Fibroblast of pulmonary artery (primary cell): Measurements from ENCODE around the gene CCDC93.
"Not testable (repeated sequence)": the region's sequence is repeated elsewhere in the genome, so short reads cannot be mapped to it uniquely, and the experiment has no call there.

ENCODE experiments used
- DNase-seq: peaks from one replicate; pipeline ENCODE4 v3.0.0-alpha.2; 2010; ENCODE audit warnings: low read depth
- H3K4me3 ChIP-seq: replicated peaks from 2 replicates; pipeline ENCODE4 v1.5.1; 2011; ENCODE audit warnings: low read depth, mild to moderate bottlenecking, control low read depth, low read length, moderate library complexity
- TF ChIP-seq, protein P1 (sequence below): IDR thresholded peaks from 2 replicates; pipeline ENCODE4 v1.5.1; 2011; ENCODE audit warnings: mild to moderate bottlenecking, control low read depth, low read length, inconsistent platforms; ENCODE audit errors: missing control alignments

CCDC93 gene

DNA sequence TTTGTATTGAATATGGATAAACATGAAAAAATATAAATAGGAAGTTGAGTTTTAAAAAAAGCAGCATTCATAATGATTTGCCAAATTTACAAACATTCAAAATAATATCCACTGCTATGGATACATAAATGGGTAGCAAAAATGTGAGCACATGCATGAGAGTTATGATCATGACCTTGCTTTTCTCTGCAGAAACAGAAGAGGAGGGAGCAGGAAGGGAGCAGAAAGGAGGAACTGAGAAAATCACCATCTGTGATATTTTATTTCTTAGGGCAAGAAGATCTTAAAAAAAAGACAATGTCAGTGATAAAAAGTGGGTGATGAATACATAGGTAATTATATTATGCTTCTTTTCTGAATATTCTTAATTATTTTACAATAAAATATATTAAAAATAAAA is 17.7 kb upstream of the CCDC93 start:
- TF ChIP-seq, protein P1, sequence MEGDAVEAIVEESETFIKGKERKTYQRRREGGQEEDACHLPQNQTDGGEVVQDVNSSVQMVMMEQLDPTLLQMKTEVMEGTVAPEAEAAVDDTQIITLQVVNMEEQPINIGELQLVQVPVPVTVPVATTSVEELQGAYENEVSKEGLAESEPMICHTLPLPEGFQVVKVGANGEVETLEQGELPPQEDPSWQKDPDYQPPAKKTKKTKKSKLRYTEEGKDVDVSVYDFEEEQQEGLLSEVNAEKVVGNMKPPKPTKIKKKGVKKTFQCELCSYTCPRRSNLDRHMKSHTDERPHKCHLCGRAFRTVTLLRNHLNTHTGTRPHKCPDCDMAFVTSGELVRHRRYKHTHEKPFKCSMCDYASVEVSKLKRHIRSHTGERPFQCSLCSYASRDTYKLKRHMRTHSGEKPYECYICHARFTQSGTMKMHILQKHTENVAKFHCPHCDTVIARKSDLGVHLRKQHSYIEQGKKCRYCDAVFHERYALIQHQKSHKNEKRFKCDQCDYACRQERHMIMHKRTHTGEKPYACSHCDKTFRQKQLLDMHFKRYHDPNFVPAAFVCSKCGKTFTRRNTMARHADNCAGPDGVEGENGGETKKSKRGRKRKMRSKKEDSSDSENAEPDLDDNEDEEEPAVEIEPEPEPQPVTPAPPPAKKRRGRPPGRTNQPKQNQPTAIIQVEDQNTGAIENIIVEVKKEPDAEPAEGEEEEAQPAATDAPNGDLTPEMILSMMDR = no peak
- DNase-seq = no peak
- no peak overlapping the region for H3K4me3 ChIP-seq

DNA sequence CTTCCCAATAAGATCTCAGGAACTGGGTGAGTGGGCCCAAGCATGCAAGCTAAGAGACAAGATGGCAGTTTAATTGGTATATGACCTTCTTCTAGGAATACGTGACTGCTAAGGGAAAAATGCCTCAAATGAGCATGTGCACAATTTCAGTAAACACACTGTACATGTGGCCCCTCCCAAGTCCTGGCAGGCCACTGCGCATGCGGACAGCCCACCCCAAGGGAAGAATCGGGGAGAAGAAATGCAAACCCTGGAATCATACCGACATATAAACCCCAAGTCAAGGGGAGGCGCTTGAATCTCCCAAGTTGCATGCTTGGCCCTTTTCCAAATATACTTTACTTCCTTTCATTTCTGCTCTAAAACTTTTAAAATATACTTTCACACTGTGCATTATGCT is 15.2 kb upstream of the CCDC93 start:
- no peak for DNase-seq
- TF ChIP-seq, protein P1 = no peak
- H3K4me3 ChIP-seq = no peak overlapping the region

DNA sequence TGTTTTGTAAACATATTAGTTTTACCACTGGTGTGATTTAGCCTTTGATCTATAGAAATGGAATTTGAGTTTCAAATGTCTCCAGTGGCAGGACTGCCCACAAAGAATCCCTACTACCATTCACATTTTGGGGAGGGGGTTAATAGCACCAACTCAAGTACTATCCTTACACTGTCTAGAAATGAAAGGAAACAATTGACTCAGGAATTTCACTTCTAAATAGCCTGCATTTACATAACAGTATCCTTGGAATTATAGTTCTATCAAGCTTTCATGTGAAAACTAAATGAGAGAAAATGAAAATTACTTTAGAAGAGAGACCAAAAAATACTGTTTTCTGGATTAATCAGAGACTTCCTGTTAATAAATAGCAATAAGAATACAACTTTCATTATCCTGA is 7.5 kb upstream of the CCDC93 start:
- H3K4me3 ChIP-seq = no peak overlapping the region
- TF ChIP-seq, protein P1 = no peak
- no peak for DNase-seq

DNA sequence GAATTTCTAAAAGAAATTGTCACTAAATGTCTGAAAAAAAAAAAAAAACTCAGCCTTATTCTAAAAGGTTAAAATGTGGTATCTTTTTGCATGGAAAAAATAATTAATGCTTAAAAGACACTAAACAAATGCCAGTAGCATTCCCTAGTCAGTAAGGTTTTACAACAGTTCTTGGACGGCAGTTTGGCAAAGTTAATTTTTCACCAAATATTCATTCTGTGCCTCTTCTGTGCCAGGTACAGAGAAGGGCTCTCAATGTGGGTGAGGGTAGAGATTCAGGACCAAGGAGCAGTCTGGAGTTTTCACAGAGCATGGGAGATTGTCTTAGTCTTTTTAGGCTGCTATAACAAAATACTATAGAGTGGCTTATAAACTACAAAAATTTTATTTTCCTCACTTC is 6.0 kb upstream of the CCDC93 start:
- no peak for DNase-seq
- TF ChIP-seq, protein P1 = no peak
- H3K4me3 ChIP-seq = no peak overlapping the region

DNA sequence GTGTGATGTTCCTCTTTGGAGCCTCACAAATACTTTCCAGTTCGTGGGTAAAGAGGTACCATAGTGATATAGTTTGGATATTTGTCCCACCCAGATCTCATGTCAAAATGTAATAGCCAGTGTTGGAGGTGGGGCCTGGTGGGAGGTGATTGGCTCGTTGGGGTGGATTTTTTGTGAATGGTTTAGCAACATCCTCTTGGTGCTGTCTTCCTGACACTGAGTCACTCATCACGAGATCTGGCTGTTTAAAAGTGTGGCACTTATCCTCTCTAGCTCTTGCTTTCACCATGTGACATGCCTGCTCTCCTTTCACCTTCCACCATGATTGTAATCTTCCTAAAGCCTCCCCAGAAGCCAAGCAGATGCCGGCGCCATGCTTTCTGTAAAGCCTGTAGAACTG is 3.0 kb upstream of the CCDC93 start:
- DNase-seq = peak; percentile 22
- TF ChIP-seq, protein P1 = no peak
- H3K4me3 ChIP-seq = no peak overlapping the region

DNA sequence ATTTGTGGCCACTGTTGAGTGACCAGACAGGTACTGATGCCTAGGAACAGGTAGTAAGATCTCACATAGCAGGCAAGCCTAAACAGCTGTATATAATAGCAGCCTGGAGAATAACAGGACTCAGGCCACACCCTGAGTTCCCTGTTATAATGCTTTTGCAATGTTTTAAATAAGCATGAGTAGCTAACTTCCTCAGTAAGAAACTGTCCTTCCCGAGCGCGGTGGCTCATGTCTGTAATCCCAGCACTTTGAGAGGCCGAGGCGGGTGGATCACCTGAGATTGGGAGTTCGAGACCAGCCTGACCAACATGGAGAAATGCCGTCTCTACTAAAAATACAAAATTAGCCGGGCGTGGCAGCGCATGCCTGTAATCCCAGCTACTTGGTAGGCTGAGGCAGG is 1.9 kb upstream of the CCDC93 start:
- DNase-seq, H3K4me3 ChIP-seq: not testable (repeated sequence)

DNA sequence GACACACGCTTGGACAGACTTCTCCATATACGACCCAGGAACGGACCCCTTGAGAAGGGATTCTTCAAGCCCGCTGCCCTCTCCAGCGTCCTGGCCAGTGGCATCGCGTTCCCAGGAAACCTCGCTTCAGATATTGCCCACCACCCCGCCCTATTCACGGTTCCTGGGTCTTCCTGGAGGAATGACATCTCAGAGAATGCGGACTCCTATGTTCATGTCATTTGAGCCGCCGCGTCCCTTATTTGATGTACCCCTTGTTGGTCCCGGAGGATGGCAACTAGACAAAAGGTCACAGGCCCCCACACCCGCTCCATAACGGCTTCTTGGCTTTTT is 588 bp upstream of the CCDC93 start:
- DNase-seq = no peak
- peak overlapping the region; percentile 96 for H3K4me3 ChIP-seq
- TF ChIP-seq, protein P1 = no peak
